Loucy (cell line): ENCODE data around the gene PPP1R3A.

Source experiments
- H2AFZ ChIP-seq: fragments of 200-600 bp; sonication (generic); 2 replicates; pipeline ENCODE4 v1.6.0; 2016; ENCODE audit warnings: antibody characterized with exemption, mild to moderate bottlenecking, low read length, moderate library complexity
- H3F3A ChIP-seq: fragments of 200-600 bp; 2 replicates; pipeline ENCODE4 v1.6.0; 2016; ENCODE audit warnings: antibody characterized with exemption, low read depth, mild to moderate bottlenecking
- H3K27me3 ChIP-seq: fragments of 200-600 bp; sonication (generic); 2 replicates; pipeline ENCODE4 v1.6.1; 2014; ENCODE audit warnings: low read length, mild to moderate bottlenecking; ENCODE audit not compliant: insufficient read depth, poor library complexity, severe bottlenecking
- H3K36me3 ChIP-seq: fragments of 200-600 bp; sonication (generic); 2 replicates; pipeline ENCODE4 v1.6.1; 2016; ENCODE audit warnings: low read length; ENCODE audit not compliant: insufficient read depth
- H3K4me1 ChIP-seq: fragments of 200-600 bp; sonication (generic); 2 replicates; pipeline ENCODE4 v1.5.1; 2014; ENCODE audit warnings: low read length, mild to moderate bottlenecking; ENCODE audit not compliant: insufficient read depth, poor library complexity, severe bottlenecking
- H3K4me2 ChIP-seq: fragments of 200-600 bp; sonication (generic); 2 replicates; pipeline ENCODE4 v1.6.0; 2014; ENCODE audit warnings: antibody characterized with exemption, low read length, low read depth, mild to moderate bottlenecking; ENCODE audit not compliant: poor library complexity, severe bottlenecking
- H3K4me3 ChIP-seq: fragments of 200-600 bp; sonication (generic); 2 replicates; pipeline ENCODE4 v1.5.1; 2014; ENCODE audit warnings: low read length, mild to moderate bottlenecking, mixed read lengths; ENCODE audit not compliant: poor library complexity, severe bottlenecking
- H3K79me2 ChIP-seq: fragments of 200-600 bp; sonication (generic); 2 replicates; pipeline ENCODE4 v1.6.1; 2014; ENCODE audit warnings: low read length; ENCODE audit not compliant: insufficient read depth
- H3K9ac ChIP-seq: fragments of 200-600 bp; sonication (generic); 2 replicates; pipeline ENCODE4 v1.6.0; 2014; ENCODE audit warnings: mild to moderate bottlenecking, low read depth, low read length, moderate library complexity; ENCODE audit not compliant: poor library complexity, severe bottlenecking
- H3K9me2 ChIP-seq: fragments of 200-600 bp; sonication (generic); replicated peaks from 2 replicates; pipeline ENCODE4 v1.6.1; 2016; ENCODE audit warnings: low read depth, low read length, mixed read lengths
- H3K9me3 ChIP-seq: fragments of 200-600 bp; sonication (generic); 2 replicates; pipeline ENCODE4 v1.6.1; 2014; ENCODE audit warnings: mild to moderate bottlenecking, antibody characterized with exemption, low read length, low read depth; ENCODE audit not compliant: insufficient read depth
- H4K20me1 ChIP-seq: fragments of 200-600 bp; sonication (generic); 2 replicates; pipeline ENCODE4 v1.6.0; 2014; ENCODE audit warnings: antibody characterized with exemption, low read length, mild to moderate bottlenecking; ENCODE audit not compliant: insufficient read depth, poor library complexity, severe bottlenecking
- CTCF ChIP-seq: fragments of 200-600 bp; sonication (generic); conservative IDR thresholded peaks from 2 replicates; pipeline ENCODE4 v1.5.1; 2014; ENCODE audit warnings: mild to moderate bottlenecking, antibody characterized with exemption, low read length
- EZH2phosphoT487 ChIP-seq: fragments of 200-600 bp; IDR thresholded peaks from 2 replicates; pipeline ENCODE4 v1.6.1; 2018; ENCODE audit warnings: antibody characterized with exemption, mild to moderate bottlenecking, moderate library complexity, borderline replicate concordance

The PPP1R3A gene

GRCh38 chr7:113918946-113919345, at the start of gene PPP1R3A:
Gene PPP1R3A, minus strand, starts transcription at chr7:113919009. Its CDS starts 13 bp downstream, at chr7:113918996.
- Histone ChIP-seq H3F3A (no peaks in the 10 kb centered on the region), H3K4me2 (no peak within 1 kb of the TSS), H3K9ac (no peak within 1 kb of the TSS), H3K79me2 (no peaks in the 10 kb centered on the region), H3K4me3 (no peak within 1 kb of the TSS), H3K27me3 (no peaks in the 10 kb centered on the region), H3K9me3 (no peaks in the 10 kb centered on the region), H3K9me2 (no peaks in the 10 kb centered on the region), H4K20me1 (no peaks in the 10 kb centered on the region), H3K36me3 (no peaks in the 10 kb centered on the region), H3K4me1 (no peaks in the 10 kb centered on the region), H2AFZ (no peak within 1 kb of the TSS)
- no peak for TF ChIP-seq EZH2phosphoT487
- no peak for TF ChIP-seq CTCF

- no peak for TF ChIP-seq CTCF
- TF ChIP-seq EZH2phosphoT487, result no peak
- no peaks in the 10 kb centered on the region for H3K4me1 ChIP-seq
- no peaks in the 10 kb centered on the region for H3K36me3 ChIP-seq
- H3K27me3 ChIP-seq, result no peaks in the 10 kb centered on the region
- no peak overlapping the region for H3K4me3 ChIP-seq
- no peaks in the 10 kb centered on the region for H4K20me1 ChIP-seq
- no peak overlapping the region for H2AFZ ChIP-seq
- no peaks in the 10 kb centered on the region for H3K9me2 ChIP-seq
- H3K9me3 ChIP-seq, result no peaks in the 10 kb centered on the region
- H3K79me2 ChIP-seq, result no peaks in the 10 kb centered on the region
- no peak overlapping the region for H3K4me2 ChIP-seq
- no peaks in the 10 kb centered on the region for H3F3A ChIP-seq
- H3K9ac ChIP-seq, result no peak overlapping the region
Measured at GRCh38 chr7:113963356-113963755, 44.5 kb upstream of the PPP1R3A start.

GRCh38 chr7:113959910-113960309, 41.1 kb upstream of the PPP1R3A start:
- Histone ChIP-seq H3F3A (no peaks in the 10 kb centered on the region), H3K79me2 (no peaks in the 10 kb centered on the region), H3K4me2 (no peak overlapping the region), H3K4me3 (no peak overlapping the region), H3K9me2 (no peaks in the 10 kb centered on the region), H3K27me3 (no peaks in the 10 kb centered on the region), H3K36me3 (no peaks in the 10 kb centered on the region), H3K4me1 (no peaks in the 10 kb centered on the region), H4K20me1 (no peaks in the 10 kb centered on the region), H3K9me3 (no peaks in the 10 kb centered on the region; the same call in 1 of the 2 replicates), H3K9ac (no peak overlapping the region), H2AFZ (no peak overlapping the region)
- no peak for TF ChIP-seq CTCF
- no peak for TF ChIP-seq EZH2phosphoT487
